ENCODE results near the gene TMEM204. TPM values are rescaled to one million over a fixed set of nuclear protein-coding genes. Genes with fewer than 3 reads are reported as not detected.

The TMEM204 gene
- total RNA-seq: 142 and 170 TPM in 2 replicates

DNA sequence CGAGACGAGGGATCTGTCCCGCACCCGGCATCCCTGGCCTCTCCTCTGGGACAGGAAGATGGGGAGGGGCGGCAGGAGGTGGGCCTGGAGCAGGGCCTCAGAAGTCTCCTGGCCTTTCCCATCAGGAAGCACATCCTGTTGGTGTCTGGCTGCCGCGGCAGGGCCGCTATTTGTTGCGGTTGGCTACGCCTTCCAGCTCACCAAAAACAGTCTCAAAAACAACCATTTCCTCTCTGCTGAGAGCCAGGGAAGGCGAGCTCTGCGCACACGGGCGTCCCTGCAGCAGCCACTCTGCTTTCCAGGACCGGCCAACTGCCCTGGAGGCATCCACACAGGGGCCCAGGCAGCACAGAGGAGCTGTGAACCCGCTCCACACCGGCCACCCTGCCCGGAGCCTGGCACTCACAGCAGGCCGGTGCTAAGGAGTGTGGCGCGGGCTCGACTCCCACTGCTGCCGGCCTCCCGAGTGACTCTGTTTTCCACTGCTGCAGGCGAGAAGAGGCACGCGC is at the start of gene TMEM204:
TSS of gene TMEM204 (plus strand) at position 224 of the 509 bp plus-strand sequence. CDS start 610 bp downstream, outside the sequence.

DNA sequence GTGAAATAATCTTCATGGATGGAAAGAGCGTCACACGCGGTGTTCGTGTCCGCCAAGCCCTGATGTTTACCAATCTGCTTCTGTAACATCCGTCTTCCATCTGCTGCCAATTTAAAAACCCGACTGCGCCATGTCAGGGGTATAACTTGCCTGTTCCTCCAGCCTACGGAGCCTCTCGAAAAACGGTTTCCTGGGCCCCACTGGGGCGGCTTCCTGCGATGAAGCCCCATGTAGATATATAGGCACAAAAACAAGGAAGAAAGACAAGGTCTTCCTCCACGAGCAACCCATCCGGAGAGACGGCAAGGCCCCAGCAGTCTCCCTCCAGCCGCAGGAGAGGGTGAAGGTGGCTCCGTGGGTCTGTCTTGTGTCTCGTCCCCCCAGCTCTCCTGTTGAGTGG is 44.8 kb upstream of the TMEM204 start, which contains the start of gene PTX4:
TSS of gene PTX4 (minus strand) at position 326 of the 400 bp plus-strand sequence. CDS start at position 291, 35 bp downstream.

DNA sequence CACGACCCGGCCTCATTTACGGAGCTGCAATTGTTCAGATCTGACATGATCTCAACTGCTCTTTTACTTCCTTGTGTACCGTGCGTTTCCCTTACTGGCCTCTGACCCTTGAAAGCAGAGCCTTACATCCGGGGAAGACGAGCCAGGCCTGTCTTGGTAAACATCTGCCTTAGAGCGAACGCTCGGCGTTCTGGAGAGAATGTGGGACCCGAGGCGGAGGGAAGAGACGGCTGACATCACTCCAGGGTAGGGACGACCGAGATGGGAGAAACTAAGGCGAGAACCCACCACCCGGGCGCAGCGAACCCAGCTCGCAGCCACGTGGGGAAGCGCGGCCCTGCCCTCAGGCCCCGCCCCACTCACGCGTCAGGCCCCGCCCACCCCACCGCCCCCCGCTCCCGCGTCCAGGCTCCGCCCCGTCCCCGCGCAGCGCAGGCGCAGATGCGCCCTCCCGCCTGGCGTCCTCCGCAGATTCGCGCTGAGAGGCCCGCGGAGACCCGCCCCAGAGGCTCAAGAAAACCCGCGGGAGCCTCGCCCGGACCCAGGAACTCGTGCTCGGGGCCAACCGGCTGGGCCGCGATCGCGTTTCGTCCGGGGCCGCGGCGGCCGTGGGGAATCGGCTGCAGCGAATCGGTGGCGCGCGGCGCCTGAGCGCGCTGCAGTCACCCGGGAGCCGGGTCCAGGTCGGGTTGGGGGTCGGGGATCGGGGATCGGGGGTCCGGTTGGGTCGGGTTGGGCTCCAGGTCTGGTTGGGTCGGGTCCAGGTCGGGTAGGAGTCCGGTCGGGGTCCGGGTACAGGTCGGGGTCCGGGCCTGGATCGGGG is 40.3 kb upstream of the TMEM204 start, which contains the start of gene TELO2:
TSS of gene TELO2 (plus strand) at position 438 of the 823 bp plus-strand sequence. CDS start 922 bp downstream, outside the sequence.

Other genes starting within 250 kb of the TMEM204 start
- 28.9 and 43.6 TPM in 2 replicates for gene UBE2I, start 224.0 kb upstream of the TMEM204 start, total RNA-seq
- 1.3 and 3.4 TPM in 2 replicates for gene BAIAP3, start 200.0 kb upstream of the TMEM204 start, total RNA-seq
- gene TSR3, start 181.8 kb upstream of the TMEM204 start, total RNA-seq: 45.3 and 59.5 TPM in 2 replicates
- 26.6 and 28.3 TPM in 2 replicates for gene GNPTG, start 181.7 kb upstream of the TMEM204 start, total RNA-seq
- gene UNKL, start 119.0 kb upstream of the TMEM204 start, total RNA-seq: 5.4 and 6.4 TPM in 2 replicates
- 16.3 and 19.2 TPM in 2 replicates for gene UQCC4, start 112.9 kb upstream of the TMEM204 start, total RNA-seq
- gene PERCC1, start 102.6 kb upstream of the TMEM204 start, total RNA-seq: not detected in 2 replicates
- gene CCDC154, start 89.1 kb upstream of the TMEM204 start, total RNA-seq: 0.11 and 0.17 TPM in 2 replicates
- gene CLCN7, start 58.6 kb upstream of the TMEM204 start, total RNA-seq: 57.4 and 72.2 TPM in 2 replicates
- gene PTX4, start 44.7 kb upstream of the TMEM204 start, total RNA-seq: 0.11 and 0.17 TPM in 2 replicates
- gene TELO2, start 40.3 kb upstream of the TMEM204 start, total RNA-seq: 13.8 and 16.5 TPM in 2 replicates
- 15.5 and 18.2 TPM in 2 replicates for gene IFT140, start 78.4 kb downstream of the TMEM204 start, total RNA-seq
- 10.1 and 10.4 TPM in 2 replicates for gene CRAMP1, start 78.7 kb downstream of the TMEM204 start, total RNA-seq
- gene JPT2, start 144.6 kb downstream of the TMEM204 start, total RNA-seq: 40.2 and 42.5 TPM in 2 replicates
- 15.8 and 21.9 TPM in 2 replicates for gene MAPK8IP3, start 172.5 kb downstream of the TMEM204 start, total RNA-seq
- gene NME3, start 237.9 kb downstream of the TMEM204 start, total RNA-seq: 33.0 and 44.9 TPM in 2 replicates
- gene EME2, start 239.1 kb downstream of the TMEM204 start, total RNA-seq: 3.8 and 4.0 TPM in 2 replicates
- 51.1 and 58.0 TPM in 2 replicates for gene MRPS34, start 239.5 kb downstream of the TMEM204 start, total RNA-seq
- 41.3 and 47.0 TPM in 2 replicates for gene SPSB3, start 248.9 kb downstream of the TMEM204 start, total RNA-seq
- 54.0 and 59.8 TPM in 2 replicates for gene NUBP2, start 249.3 kb downstream of the TMEM204 start, total RNA-seq